B cell (primary cell): Measurements from ENCODE around the gene CD6. TPM values are rescaled to one million over a fixed set of nuclear protein-coding genes. Genes with fewer than 3 reads are reported as not detected.

Experiments used
- ATAC-seq: fragments of 200-7000 bp; cut with Tn5 transposase; one replicate; pipeline ENCODE4 v1.10.0; 2021; ENCODE audit warnings: low read depth, mild to moderate bottlenecking, moderate number of reproducible peaks, moderate library complexity
- CTCF ChIA-PET: fragments of 350-600 bp; sonication (Branson Sonifier 250); formaldehyde crosslinking; loops from one replicate; lab custom pipeline; 2021; ENCODE audit warnings: antibody characterized with exemption, inconsistent platforms; lab: Charles Lee
- POLR2A ChIA-PET: fragments of 350-600 bp; sonication (Branson Sonifier 250); formaldehyde crosslinking; loops from one replicate; lab custom pipeline; 2021; ENCODE audit warnings: antibody characterized with exemption; lab: Charles Lee
- DNase-seq: peaks from one replicate; pipeline ENCODE4 v3.0.0; 2013
- H2AFZ ChIP-seq: 2 replicates; pipeline ENCODE4 v1.6.1; 2012; ENCODE audit warnings: mild to moderate bottlenecking, low read depth, low read length; ENCODE audit not compliant: insufficient read depth, poor library complexity, severe bottlenecking
- H3K27ac ChIP-seq, 2 donors: 1 replicate in 1 of 2; 2 replicates in 1 of 2; pipeline ENCODE4 v1.5.1; 2012 to 2013; ENCODE audit warnings: low read length in 2 of 2, mild to moderate bottlenecking in 2 of 2, moderate library complexity in 1 of 2
- H3K27me3 ChIP-seq, 4 experiments: fragments of 200-600 bp in 1 of 4; sonication (generic) in 1 of 4; replicated peaks in 1 of 4; 1 replicate in 2 of 4; 2 replicates in 2 of 4; pipeline versions ENCODE4 v1.6.1 to v1.7.0; 2013 to 2016; ENCODE audit warnings: low read length in 3 of 4, mild to moderate bottlenecking in 2 of 4, mixed read lengths in 1 of 4, moderate library complexity in 1 of 4; ENCODE audit not compliant: insufficient read depth in 4 of 4, control insufficient read depth in 3 of 4; ENCODE audit errors: control extremely low read depth in 1 of 4
- H3K36me3 ChIP-seq, 2 experiments: replicated peaks in 1 of 2; 1 replicate in 1 of 2; 2 replicates in 1 of 2; pipeline versions ENCODE4 v1.6.1 to v1.7.1; 2013; ENCODE audit warnings: low read length in 1 of 2; ENCODE audit not compliant: insufficient read depth in 2 of 2, control insufficient read depth in 1 of 2; ENCODE audit errors: control extremely low read depth in 1 of 2, extremely low read depth in 1 of 2
- H3K4me1 ChIP-seq, 2 donors: fragments of 200-600 bp in 1 of 2; sonication (generic) in 1 of 2; 1 replicate in 1 of 2; 2 replicates in 1 of 2; pipeline versions ENCODE4 v1.5.1 to v1.6.1; 2013 to 2017; ENCODE audit warnings: low read length in 2 of 2; ENCODE audit not compliant: control insufficient read depth in 2 of 2, insufficient read depth in 2 of 2
- H3K4me2 ChIP-seq: replicated peaks from 2 replicates; pipeline ENCODE3; 2012; ENCODE audit warnings: mild to moderate bottlenecking, low read depth, low read length; ENCODE audit not compliant: poor library complexity, severe bottlenecking
- H3K4me3 ChIP-seq, 5 experiments: fragments of 200-600 bp in 1 of 5; sonication (generic) in 1 of 5; 1 replicate in 3 of 5; 2 replicates in 2 of 5; pipeline versions ENCODE4 v1.5.1 to v1.7.0; 2011 to 2016; ENCODE audit warnings: low read length in 4 of 5, mild to moderate bottlenecking in 4 of 5, low read depth in 2 of 5, control low read depth in 1 of 5, moderate library complexity in 1 of 5; ENCODE audit not compliant: insufficient read depth in 1 of 5; ENCODE audit errors: control extremely low read depth in 1 of 5, extremely low read depth in 1 of 5
- H3K79me2 ChIP-seq: fragments of 200-600 bp; sonication (generic); one replicate; pipeline ENCODE4 v1.6.0; 2016; ENCODE audit warnings: low read length; ENCODE audit not compliant: control insufficient read depth, insufficient read depth
- H3K9ac ChIP-seq: fragments of 200-600 bp; sonication (generic); 2 replicates; pipeline ENCODE4 v1.6.1; 2017; ENCODE audit warnings: mild to moderate bottlenecking, low read length, moderate library complexity
- H3K9me3 ChIP-seq, 3 donors: one replicate each; pipeline versions ENCODE4 v1.6.1 to v1.7.1; 2013; ENCODE audit warnings: low read length in 2 of 3; ENCODE audit not compliant: control insufficient read depth in 2 of 3, insufficient read depth in 1 of 3; ENCODE audit errors: control extremely low read depth in 1 of 3
- H4K20me1 ChIP-seq: 2 replicates; pipeline ENCODE4 v1.6.0; 2012; ENCODE audit warnings: mild to moderate bottlenecking, low read length; ENCODE audit not compliant: insufficient read depth, control insufficient read depth, poor library complexity, severe bottlenecking
- H3K27ac Mint-ChIP-seq: one replicate; pipeline ENCODE4 v1.8.0; 2021; ENCODE audit warnings: mixed read lengths
- H3K27me3 Mint-ChIP-seq: one replicate; pipeline ENCODE4 v1.8.0; 2021; ENCODE audit warnings: mixed read lengths
- H3K4me1 Mint-ChIP-seq: one replicate; pipeline ENCODE4 v1.8.0; 2021; ENCODE audit warnings: mixed read lengths
- H3K4me3 Mint-ChIP-seq: one replicate; pipeline ENCODE4 v1.8.0; 2021; ENCODE audit warnings: mixed read lengths
- H3K9me3 Mint-ChIP-seq: one replicate; pipeline ENCODE4 v1.8.0; 2022; ENCODE audit warnings: mixed read lengths; ENCODE audit not compliant: insufficient read depth
- EZH2 ChIP-seq: IDR thresholded peaks from 2 replicates; pipeline ENCODE4 v1.6.1; 2012; ENCODE audit warnings: borderline replicate concordance, low read depth, mild to moderate bottlenecking, moderate library complexity, low read length; ENCODE audit not compliant: insufficient read depth, poor library complexity, severe bottlenecking
- WGBS: methylation state at CpG from one replicate; pipeline ENCODE4 v1.1.5; 2013; ENCODE audit warnings: missing lambda C conversion rate; ENCODE audit not compliant: insufficient coverage; 5-methylcytosine and 5-hydroxymethylcytosine counted together
- intact Hi-C: fragments of 100-400 bp; cut with micrococcal nuclease; formaldehyde crosslinking; loops from one replicate; pipeline ENCODE4 v1.10.0; 2022
- polyA minus RNA-seq: library from RNA; depleted of rRNA, polyadenylated mRNA; stranded (reverse); fragments of >200 nt; gene quantifications from 2 replicates; pipeline ENCODE4 v1.2.3, GENCODE V29; 2012
- polyA plus RNA-seq: library from polyadenylated mRNA; depleted of rRNA; stranded (reverse); fragments of >200 nt; gene quantifications from 2 replicates; pipeline ENCODE4 v1.2.3, GENCODE V29; 2012
- total RNA-seq, 2 donors: library from RNA; stranded (reverse); fragments of 120-200 nt in 1 of 2; gene quantifications; 1 replicate in 1 of 2; 2 replicates in 1 of 2; pipeline versions ENCODE4 v1.2.3 to v1.2.4, GENCODE V29; 2013 to 2022
- TF ChIP-seq, protein P1 (sequence below): fragments of 200-600 bp; IDR thresholded peaks from one replicate; pipeline ENCODE4 v1.8.0; 2022; ENCODE audit warnings: antibody characterized with exemption, mild to moderate bottlenecking

The CD6 gene, protein sequence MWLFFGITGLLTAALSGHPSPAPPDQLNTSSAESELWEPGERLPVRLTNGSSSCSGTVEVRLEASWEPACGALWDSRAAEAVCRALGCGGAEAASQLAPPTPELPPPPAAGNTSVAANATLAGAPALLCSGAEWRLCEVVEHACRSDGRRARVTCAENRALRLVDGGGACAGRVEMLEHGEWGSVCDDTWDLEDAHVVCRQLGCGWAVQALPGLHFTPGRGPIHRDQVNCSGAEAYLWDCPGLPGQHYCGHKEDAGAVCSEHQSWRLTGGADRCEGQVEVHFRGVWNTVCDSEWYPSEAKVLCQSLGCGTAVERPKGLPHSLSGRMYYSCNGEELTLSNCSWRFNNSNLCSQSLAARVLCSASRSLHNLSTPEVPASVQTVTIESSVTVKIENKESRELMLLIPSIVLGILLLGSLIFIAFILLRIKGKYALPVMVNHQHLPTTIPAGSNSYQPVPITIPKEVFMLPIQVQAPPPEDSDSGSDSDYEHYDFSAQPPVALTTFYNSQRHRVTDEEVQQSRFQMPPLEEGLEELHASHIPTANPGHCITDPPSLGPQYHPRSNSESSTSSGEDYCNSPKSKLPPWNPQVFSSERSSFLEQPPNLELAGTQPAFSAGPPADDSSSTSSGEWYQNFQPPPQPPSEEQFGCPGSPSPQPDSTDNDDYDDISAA
- total RNA-seq (9.3 and 10.5 TPM in 2 replicates), polyA plus RNA-seq (13.6 and 13.7 TPM in 2 replicates), polyA minus RNA-seq (11.2 and 21.9 TPM in 2 replicates)
- 8.7 TPM for total RNA-seq (2013)

DNA sequence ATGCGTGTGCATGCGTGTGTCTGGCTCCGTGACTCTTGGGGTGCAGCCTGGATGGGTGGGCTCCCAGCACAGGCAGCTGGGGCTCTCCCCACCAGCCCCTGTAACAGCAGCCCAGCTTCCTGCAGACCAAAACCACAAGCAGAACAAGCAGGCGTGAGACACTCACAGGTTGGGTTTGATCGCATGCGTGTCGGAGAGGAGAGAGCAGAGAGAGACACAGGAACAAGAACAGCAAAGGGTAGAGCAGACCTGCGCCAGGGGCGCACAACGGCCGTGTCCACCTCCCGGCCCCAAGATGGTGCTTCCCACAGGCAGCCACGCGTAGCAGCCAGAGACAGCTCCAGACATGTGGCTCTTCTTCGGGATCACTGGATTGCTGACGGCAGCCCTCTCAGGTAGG is at the start of gene CD6:
Gene CD6 (plus strand): TSS at position 161 of the 400 bp plus-strand sequence. CDS start 186 bp downstream, at position 347.
- DNase-seq (peak; percentile 67), ATAC-seq (peak; percentile 67)
- TF ChIP-seq, protein P1, sequence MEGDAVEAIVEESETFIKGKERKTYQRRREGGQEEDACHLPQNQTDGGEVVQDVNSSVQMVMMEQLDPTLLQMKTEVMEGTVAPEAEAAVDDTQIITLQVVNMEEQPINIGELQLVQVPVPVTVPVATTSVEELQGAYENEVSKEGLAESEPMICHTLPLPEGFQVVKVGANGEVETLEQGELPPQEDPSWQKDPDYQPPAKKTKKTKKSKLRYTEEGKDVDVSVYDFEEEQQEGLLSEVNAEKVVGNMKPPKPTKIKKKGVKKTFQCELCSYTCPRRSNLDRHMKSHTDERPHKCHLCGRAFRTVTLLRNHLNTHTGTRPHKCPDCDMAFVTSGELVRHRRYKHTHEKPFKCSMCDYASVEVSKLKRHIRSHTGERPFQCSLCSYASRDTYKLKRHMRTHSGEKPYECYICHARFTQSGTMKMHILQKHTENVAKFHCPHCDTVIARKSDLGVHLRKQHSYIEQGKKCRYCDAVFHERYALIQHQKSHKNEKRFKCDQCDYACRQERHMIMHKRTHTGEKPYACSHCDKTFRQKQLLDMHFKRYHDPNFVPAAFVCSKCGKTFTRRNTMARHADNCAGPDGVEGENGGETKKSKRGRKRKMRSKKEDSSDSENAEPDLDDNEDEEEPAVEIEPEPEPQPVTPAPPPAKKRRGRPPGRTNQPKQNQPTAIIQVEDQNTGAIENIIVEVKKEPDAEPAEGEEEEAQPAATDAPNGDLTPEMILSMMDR, result no peak
- no peak for TF ChIP-seq EZH2
- H3K9ac ChIP-seq, result peak within 1 kb of the TSS; percentile 50
- peak within 1 kb of the TSS; percentile 78 for H2AFZ ChIP-seq
- peaks cover 24% of the 10 kb centered on the region for H3K79me2 ChIP-seq
- WGBS, result 15% methylated on average over 15 of the region's 16 CpGs
- Mint-ChIP-seq H3K4me3 (peak within 1 kb of the TSS; percentile 79), H3K27me3 (no peaks in the 10 kb centered on the region), H3K4me1 (peaks cover 34% of the 10 kb centered on the region), H3K9me3 (no peaks in the 10 kb centered on the region), H3K27ac (peak within 1 kb of the TSS; percentile 71)
- intact Hi-C loops, result loop anchor here (2.0 kb wide), 1 partner anchor 19 kb away; the partner anchor contains the start of gene SLC15A3
- ChIA-PET POLR2A (interaction anchor here (1.0 to 2.3 kb wide), 3 partner anchors 56 to 100 kb away, joined by 4 to 10 read pairs (median 4); no protein-coding TSS in a partner anchor), CTCF (interaction anchor here (0.6 to 6.0 kb wide), 14 partner anchors 12 to 422 kb away, joined by 3 to 53 read pairs (median 3); no protein-coding TSS in a partner anchor)
- H4K20me1 ChIP-seq, result no peaks in the 10 kb centered on the region
- peak within 1 kb of the TSS; percentile 53 to 64 for H3K27ac ChIP-seq
- peak within 1 kb of the TSS in 4 of 5 experiments; percentile 41 to 60 (median 46) for H3K4me3 ChIP-seq
- H3K4me2 ChIP-seq, result peak within 1 kb of the TSS; percentile 73
- H3K4me1 ChIP-seq, result peaks cover 27 to 32% of the 10 kb centered on the region in 2 donors
- H3K9me3 ChIP-seq, result peaks cover 0 to 4% (median 1%) of the 10 kb centered on the region in 3 donors
- H3K36me3 ChIP-seq, result no peaks in the 10 kb centered on the region
- no peaks in the 10 kb centered on the region for H3K27me3 ChIP-seq
